Dermis microvascular lymphatic vessel endothelial cell (primary cell): Measurements from ENCODE around the gene ERBB4. TPM values are rescaled to one million over a fixed set of nuclear protein-coding genes. Genes with fewer than 3 reads are reported as not detected.
"Not testable (repeated sequence)": the region's sequence is repeated elsewhere in the genome, so short reads cannot be mapped to it uniquely, and the experiment has no call there.

ENCODE experiments used
- DNase-seq, 2 donors: peaks; one replicate each; pipeline versions ENCODE4 v3.0.0 to v3.0.0-alpha.2; 2010; ENCODE audit warnings: low read depth in 2 of 2
- total RNA-seq: library from RNA; depleted of rRNA; stranded (reverse); fragments of >200 nt; gene quantifications from 2 replicates; pipeline ENCODE4 v1.2.1, GENCODE V29; 2014

The ERBB4 gene
- total RNA-seq, 1 donor from 2014 or later: not detected

DNA sequence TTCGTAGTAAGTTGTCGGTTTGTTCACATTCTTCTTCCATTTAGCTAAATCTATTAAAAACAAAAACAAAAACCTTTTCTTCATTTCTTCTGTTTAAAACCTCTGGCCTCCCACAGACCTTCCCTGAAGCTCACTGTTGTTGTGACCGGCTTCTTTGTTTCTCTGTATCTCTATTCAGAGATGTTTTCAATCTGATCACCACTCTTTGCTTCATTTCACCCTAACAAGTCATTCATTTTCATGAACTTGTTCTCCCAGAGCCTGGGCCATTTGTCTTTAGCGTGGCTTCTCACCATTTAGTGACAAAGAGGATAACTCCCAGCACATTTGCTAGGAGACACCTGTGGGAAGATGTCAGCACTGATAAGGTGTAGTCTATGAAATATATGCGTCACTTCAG is 794.2 kb downstream of the ERBB4 start:
- DNase-seq: no peak

DNA sequence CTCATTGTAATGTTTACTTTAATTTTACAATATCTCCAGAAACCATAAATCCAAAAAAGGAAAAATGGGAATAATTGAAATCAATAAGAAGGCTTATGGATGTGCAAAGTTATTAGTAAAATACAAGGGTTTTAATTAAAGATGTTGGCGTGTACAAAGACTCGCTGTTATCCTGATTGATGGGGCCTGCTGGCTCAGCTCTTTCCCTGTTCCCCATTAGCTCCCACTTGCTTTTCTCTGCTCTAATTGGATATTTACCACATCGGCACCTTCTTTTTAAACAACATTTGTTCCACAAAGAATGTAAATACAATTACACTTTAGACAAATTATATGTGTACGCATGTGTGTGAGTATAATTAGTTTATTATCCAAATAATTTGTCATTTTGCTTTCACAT is 796.6 kb downstream of the ERBB4 start:
- DNase-seq: no peak

DNA sequence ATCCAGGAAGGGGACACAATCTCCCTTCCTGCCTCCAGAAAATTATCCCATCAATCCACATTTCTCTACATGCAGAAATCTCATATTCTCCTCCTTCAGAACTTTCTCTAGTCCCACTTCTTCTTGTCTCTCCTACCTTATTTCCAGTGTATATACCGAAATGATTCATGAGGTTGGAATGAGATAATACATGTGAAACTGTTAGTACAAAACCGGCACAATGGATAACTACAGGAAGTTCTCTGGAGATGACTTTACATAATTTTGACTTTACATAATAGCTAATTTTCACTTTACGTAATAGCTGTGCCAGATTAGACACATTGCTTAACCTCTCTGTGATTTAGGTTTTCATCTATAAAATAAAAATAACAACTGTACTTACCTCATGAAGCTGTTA is 801.3 kb downstream of the ERBB4 start:
- DNase-seq: peak; percentile 17 to 22

DNA sequence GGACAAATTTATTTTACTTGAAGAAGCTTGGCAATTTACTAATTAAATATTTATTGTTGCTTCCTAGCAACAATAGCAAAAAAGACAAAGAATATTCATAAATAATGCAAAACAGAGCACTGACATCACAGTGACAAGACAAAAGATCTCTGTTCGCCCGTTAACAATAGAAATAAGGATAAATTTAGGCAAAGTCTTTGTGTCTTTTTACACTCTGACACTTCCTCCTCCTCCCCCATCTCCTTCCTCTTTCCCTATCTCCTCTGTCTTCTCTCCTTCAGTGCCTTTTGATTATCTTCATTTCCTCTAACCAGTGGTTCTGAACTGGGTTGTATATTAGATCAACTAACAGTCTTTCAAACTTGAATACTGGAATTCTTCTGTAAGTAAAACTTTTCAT is 808.4 kb downstream of the ERBB4 start:
- DNase-seq: no peak

DNA sequence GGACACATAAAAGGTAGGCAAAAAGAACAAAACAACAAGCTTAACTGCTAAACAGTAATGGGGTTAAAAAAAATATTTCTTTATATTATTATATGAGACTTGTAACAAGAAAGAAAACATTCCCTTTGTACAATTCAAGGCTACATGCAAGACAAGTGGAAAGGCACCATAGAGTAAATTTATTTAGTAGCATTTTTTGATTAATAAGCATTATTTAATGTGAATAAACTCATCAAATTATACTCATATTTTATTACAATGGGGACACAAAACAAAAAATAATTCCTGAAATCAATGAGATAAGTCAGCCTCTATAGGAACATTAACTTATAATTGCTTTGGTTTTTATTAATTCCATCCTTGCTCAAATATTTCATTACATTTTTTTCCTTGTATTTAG is 809.2 kb downstream of the ERBB4 start:
- no peak for DNase-seq

DNA sequence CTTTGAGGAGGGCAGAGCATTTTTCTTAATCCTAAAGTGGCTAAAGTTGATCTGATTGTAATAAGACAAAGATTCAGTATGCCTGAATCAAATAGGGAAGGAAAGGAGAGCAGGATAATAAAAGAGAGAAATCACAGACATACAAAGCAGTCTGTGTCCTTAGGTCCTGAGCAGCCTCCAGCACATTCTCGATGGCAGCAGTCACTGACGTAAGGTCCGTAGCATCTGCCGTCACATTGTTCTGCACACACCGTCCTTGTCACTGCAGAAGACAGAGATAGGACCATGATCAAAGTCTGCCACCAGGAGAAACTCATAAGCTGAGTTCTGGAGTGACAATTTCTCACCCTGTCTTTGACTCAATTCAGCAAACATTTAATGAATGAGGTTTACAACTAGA is 813.7 kb downstream of the ERBB4 start:
- no peak for DNase-seq

DNA sequence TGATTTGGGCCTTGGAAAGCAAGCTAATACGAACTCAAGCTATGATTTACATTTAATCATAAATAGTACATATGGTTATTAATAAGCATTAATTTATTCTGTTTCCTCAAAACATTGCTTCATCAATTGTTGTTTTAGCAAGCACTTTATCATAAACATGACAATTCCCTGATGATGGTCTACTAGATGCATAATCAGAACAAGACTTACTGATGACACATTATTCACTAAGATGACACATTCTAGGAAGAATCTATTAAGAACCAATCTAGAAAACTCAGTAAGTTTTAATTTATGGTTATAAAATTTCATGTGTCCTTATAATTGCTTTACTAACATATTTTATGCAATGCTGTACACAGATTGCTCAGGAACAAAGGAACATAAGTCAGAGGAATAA is 815.2 kb downstream of the ERBB4 start:
- DNase-seq: no peak

DNA sequence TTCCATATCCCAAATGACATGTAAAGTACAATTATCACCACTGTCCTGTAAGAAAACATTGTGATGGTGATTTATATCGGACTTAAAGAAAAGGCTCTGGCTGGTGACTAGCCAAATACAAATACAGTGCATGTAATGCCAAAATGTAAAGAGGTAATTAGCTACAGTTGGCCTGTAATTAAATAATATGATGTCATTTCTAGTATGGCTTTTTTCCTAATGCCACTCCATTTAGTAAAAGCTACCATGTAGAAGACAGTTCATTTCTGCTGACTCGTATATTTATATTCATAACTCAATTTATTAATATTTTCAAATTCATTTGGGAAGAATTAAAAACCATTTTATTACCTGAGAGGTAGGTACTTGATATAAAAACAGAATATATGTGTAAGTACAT is 815.7 kb downstream of the ERBB4 start:
- DNase-seq: no peak

DNA sequence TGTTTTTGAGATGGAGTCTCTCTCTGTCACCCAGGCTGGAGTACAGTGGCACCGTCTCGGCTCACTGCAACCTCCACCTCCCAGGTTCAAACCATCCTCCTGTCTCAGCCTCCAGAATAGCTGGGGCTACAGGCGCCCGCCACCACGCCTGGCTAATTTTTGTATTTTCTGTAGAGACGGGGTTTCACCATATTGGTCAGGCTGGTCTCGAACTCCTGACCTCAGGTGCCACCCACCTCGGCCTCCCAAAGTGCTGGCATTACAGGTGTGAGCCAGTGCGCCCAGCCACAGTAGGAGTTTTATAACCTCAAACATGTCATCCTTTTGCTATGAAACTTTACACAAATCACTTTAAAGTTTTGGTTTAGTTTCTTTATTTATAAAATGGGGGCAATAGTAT is 816.7 kb downstream of the ERBB4 start:
- DNase-seq: not testable (repeated sequence)

DNA sequence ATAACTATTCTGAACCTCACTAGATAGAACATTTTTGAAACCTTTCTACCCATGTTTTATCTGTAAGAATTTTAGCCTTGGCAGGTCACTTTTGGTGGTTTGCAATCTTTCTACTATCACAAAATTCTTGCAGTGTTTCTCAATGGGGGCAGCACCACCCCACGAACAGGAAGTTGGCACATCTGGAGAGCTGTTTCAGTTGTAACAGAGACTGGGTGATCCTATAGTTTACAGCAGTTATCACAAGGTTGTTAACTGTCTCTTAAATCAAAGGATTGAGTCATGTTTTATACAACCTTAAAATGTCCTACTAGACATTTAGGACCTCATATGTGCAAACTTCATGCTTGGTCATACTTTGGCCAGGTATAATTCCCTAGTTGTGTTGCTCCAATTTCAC is 829.2 kb downstream of the ERBB4 start:
- DNase-seq: no peak

DNA sequence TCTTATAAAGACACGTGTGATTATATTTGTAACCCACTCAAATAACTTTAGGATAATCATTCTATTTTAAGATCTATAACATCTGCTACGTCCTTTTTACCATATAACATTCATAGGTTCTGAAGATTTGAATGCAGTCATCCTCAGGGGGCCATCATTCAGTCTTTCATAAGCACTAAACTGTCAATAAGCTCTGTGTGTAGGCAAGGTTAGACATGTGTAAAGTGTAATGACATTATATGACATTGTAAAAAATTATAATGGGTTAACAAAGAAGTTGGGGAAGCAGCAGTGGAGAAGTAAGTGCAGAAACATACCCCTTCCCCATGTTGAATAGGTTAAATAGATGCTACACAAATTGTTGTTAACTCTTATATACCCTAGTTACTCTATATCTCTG is 845.9 kb downstream of the ERBB4 start:
- no peak for DNase-seq

DNA sequence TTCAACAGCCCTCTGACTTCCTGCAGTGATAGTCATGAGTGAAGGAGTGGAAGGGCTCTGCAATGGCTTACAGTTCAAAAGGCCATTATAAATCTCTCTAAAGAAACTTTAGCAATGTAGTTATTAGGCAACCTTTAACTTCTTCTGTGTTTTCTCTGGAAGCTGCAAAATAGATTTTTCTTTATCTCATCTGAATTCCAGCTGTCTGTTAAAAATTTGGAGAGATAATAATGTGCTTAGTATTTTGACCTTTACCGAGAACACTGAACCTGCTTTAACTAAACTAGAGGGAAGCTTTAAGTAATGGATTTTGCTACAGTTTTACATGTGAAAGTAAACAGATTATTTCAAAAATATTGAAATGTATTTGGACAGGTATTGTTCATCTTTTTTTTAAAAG is 847.9 kb downstream of the ERBB4 start:
- DNase-seq: no peak

DNA sequence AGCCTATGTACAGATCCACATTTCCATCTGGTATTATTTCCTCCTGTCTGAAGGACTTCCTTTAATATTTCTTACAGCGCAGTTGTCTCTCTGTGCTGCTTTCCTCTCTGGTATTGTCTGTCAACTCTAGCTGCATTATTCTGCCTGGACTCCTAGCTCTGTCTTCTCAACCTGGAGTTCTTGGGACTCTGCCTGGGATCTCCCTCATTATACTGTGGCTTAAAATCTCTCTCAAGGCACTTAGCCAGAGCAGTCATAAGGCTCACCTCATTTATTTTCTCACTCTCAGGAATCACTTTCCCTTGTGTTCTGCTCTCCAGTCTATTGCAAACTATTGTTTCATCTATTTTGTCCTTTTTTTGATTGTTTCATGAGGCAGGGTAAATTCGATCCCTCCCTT is 850.4 kb downstream of the ERBB4 start:
- no peak for DNase-seq

DNA sequence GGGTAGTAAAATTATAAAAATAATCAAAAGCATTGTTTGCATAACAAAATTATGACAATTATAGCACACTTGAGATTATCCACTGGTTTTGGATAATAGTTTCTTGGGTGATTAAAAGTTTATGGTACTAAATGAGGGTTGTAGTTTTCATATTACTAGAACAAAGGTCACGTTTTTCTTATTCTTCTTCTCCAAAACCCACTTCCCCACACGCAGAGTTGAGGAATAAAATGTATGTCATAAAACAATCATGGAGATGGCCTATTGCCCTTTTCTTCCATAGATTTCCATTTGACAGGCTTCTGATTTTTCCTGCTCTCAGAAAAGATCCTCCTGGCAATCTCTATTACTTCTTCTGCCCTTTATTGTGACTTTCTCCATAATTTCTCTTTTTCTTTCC is 863.9 kb downstream of the ERBB4 start:
- no peak for DNase-seq

DNA sequence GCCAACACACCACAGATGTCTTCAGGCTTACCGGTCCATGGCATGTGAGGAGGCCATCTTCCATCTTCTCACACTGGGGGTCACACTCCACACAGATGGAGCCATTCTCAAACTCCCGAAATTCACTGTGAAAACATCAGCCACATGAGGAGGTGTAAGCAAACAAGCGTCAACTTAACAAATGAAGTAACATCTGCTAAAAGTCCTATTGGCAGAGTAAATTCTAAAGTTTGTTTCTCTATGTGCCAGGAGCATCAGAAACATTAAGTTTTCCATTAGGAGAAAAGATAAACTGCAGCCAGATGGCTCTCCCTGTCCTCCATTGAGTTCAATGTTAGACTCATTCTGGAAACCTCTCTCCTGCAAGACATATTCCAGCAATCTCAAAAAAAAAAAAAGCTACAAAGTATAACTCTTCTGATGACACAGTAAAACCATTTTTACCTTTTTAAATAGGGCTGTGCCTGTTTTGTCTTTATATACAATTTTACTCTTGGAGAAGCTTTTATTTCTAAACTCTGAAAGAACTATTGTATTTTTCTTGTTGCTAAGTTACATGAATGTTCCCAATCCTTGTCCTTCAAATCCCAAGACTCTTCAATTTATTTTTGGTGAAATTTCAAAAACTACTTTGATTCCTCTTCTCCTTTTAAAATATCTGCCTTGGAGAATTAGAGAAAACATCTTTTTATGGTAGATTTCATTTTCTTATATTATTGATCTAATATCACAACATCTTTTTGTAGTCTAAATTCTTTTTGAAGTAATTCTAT is 865.3 kb downstream of the ERBB4 start:
- DNase-seq: no peak

DNA sequence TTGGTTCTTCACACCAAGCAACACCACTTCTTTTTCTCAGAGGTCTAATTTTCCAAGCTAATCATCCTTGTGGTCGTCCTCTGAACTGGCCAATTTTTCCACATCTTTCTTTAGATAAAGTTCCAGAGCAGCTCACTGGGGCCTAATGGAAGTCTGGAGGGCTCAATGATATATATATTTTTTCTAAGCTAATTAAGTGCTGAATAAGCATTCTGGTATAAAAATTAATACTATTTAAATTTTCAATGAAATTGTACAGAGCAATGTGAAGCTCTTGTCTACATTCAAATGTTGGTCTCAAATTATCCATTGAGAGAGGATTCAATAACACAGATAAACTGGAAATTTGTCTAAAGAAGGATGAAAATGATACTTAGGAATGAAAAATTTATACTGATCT is 866.6 kb downstream of the ERBB4 start:
- no peak for DNase-seq

DNA sequence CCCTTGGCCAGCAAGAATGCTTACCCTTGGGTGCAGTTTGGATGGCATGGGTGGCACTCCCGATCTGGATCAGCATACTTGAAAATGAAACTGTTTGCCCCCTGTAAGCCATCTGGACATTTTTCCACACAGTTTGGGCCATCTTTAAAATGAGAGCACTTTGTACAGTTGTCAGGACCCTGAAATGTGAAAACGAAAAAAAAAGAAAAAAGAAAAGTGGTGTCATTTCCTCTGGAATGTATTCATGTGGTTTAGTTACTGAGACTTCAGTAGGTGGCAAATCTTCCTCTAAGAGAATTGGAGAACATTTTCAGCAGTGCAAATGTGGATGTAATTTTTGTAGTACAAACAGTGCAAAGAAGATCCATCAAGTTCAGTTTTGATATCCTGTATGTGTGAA is 873.3 kb downstream of the ERBB4 start:
- DNase-seq: no peak

DNA sequence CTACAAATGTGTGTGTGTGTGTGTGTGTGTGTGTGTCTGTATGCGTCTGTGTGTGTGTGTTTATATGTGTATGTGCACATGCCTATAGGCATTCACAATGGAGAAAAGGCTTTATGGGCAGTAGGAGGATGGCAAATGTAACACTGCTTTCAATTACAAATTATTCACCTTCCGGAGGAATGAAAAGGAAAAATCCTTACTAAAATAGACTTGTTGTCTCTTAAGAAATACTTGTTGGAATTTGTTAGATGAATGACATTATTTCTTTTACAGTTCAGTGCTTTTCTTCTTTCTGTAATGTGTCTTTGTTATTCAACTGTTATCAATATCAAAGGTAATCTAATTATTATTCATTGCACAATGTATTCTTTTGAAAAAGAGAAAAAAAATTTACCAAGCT is 874.3 kb downstream of the ERBB4 start:
- no peak for DNase-seq

DNA sequence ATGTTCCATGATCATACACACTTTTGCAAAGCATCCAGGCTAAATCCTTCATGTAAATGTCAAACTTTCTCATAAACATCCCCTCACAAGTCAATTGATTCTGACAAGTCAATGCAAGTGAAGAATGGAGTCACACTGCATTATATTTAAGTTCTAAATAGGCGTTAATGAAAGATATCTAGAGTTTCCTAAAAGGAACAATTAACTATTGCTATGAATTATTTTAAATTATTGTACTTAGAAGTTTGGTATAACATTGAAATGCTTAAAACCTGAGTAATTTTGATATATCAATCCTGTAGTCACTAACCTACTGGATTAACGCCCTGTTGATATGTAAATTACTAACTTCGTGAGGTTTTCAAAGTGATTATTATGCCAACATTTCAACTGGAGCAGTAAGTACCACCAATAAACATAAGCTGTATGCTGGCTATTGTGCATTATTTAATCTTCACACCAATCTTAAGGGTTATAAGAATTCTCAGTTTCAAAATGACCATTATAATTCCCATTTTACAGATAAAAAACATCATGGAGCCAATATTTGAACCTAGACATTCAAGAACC is 884.3 kb downstream of the ERBB4 start:
- DNase-seq: no peak

DNA sequence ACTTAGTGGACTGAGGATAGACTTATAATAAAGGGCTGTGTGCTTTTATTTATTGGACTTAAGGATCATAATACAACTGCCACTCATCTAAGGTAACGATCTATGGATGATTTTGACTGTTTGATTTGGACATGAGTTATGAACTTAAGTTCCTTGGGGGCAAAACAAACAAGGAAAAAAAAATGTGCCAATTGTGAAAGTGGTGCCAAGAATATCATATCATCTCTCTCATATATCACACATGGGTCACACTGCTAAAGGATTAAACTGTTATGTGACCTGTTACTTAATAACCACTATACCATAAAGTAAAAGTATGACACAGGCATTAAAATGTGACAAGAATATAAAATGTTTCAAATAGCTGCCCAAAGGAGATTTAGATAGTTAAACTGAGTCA is 886.3 kb downstream of the ERBB4 start:
- no peak for DNase-seq

DNA sequence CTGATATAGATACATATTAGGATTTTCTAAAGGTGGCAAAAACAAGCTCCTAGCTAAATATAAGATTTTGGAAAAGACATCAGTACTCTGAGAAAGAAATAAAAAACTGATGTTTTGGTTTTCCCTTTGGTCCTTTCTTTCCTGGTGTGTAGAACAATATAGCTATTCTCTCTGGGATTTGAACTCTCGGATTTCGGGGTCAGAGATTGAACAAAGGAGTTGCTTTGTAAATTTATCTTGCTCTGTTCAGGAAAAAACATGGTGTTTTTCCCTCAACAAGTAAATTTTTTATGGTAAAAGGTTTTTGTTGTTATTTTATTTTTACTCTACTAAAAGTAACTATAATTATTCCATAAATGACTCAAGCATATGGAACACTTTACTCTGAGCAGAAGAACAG is 889.3 kb downstream of the ERBB4 start:
- DNase-seq: no peak

DNA sequence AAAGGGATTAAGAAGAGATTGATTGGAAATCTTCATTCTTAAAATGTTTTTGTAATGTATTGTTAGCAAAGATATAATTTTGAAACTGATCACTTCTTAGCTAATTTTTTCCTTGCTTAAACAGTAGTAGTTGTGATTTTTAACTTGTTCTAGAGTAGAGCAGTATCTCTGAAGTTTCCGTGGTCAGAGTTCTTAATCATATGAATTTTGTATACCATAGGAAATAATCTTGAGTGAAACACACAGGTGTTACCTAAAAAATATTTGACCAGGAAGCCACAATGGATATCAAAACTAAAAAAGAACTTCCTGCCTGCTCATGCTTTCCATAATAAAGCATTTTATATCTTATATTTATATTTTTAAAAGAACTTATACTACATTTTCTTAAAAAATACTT is 907.1 kb downstream of the ERBB4 start:
- DNase-seq: no peak

DNA sequence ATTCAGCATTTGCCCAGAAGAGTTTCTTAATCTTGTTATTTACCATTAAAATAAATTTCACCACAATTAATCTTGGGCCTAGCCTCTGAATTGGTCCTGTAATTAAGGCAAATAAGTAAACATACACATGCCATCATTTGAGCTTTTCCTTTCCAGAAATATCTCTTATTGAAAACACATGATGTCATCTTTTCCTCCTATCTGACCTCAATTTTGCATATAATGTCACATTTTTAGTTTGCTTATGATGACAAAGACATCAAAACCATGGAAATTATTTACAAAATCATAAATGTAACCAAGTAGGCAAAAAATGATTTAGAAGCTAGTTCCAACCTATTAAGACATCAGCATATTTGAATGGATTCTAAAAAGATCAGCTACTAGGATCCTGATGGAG is 915.5 kb downstream of the ERBB4 start:
- DNase-seq: no peak

DNA sequence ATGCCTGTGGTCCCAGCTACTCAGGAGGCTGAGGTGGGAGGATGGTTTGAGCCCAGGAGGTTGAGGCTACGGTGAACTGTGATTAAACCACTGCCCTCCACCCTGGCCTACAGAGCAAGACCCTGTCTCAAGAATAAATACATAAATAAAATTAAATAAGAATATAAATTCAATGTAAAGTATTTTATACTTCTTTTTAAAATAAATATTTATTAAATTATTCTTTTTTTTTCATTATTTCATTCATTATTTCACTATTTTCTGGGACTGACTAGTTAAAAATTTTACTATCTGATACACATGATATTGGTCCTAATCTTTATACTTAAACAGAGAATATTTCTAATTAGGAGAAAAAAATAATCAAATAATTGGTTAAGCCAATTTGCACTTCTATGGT is 917.6 kb downstream of the ERBB4 start:
- DNase-seq: no peak
